ENCODE results near the gene ALG2. TPM values are rescaled to one million over a fixed set of nuclear protein-coding genes. Genes with fewer than 3 reads are reported as not detected.

The ALG2 gene
- total RNA-seq, 1 donor = 51.8 TPM

- peaks cover 58% of the 10 kb centered on the region for H4K20me1 ChIP-seq (ENCODE audit: insufficient read depth, low read length)
- H3K79me2 ChIP-seq (ENCODE audit: insufficient read depth, low read length) = peaks cover 92% of the 10 kb centered on the region
- H2AFZ ChIP-seq (ENCODE audit: low read length) = peak overlapping the region; percentile 87
- DNase-seq (ENCODE audit: insufficient read length, low spot score, missing footprints) = no peak
- no peaks in the 10 kb centered on the region for H3K27me3 ChIP-seq (ENCODE audit: insufficient read depth, low read length)
- peak overlapping the region; percentile 99 for H3K4me3 ChIP-seq (ENCODE audit: insufficient read depth, low read length)
- H3K4me2 ChIP-seq (ENCODE audit: insufficient read depth, low read length) = peak overlapping the region; percentile 93
- no peak for TF ChIP-seq CTCF (IDR thresholded peaks at IDR 0.05; ENCODE audit: extremely low read depth, low read depth, low read length)
- H3K9me3 ChIP-seq (ENCODE audit: low read depth, low read length) = no peaks in the 10 kb centered on the region
- peaks cover 44% of the 10 kb centered on the region for H3K36me3 ChIP-seq (ENCODE audit: insufficient read depth, low read length)
- H3K27ac ChIP-seq (ENCODE audit: low read depth, low read length) = peak overlapping the region; percentile 100
- H3K4me1 ChIP-seq (ENCODE audit: insufficient read depth, low read length) = peaks cover 36% of the 10 kb centered on the region
These were observed 901 bp upstream of the ALG2 start for GRCh38 chr9:99222416-99223270.

GRCh38 chr9:99221266-99221620, 499 bp downstream of the ALG2 start:
- Histone ChIP-seq H3K9me3 (ENCODE audit: low read depth, low read length) (no peaks in the 10 kb centered on the region), H3K4me3 (ENCODE audit: insufficient read depth, low read length) (peak overlapping the region; percentile 99), H4K20me1 (ENCODE audit: insufficient read depth, low read length) (peaks cover 58% of the 10 kb centered on the region), H3K27ac (ENCODE audit: low read depth, low read length) (peak overlapping the region; percentile 100), H3K79me2 (ENCODE audit: insufficient read depth, low read length) (peaks cover 94% of the 10 kb centered on the region), H2AFZ (ENCODE audit: low read length) (peak overlapping the region; percentile 87), H3K27me3 (ENCODE audit: insufficient read depth, low read length) (no peaks in the 10 kb centered on the region), H3K4me1 (ENCODE audit: insufficient read depth, low read length) (peaks cover 36% of the 10 kb centered on the region), H3K36me3 (ENCODE audit: insufficient read depth, low read length) (peaks cover 42% of the 10 kb centered on the region), H3K4me2 (ENCODE audit: insufficient read depth, low read length) (peak overlapping the region; percentile 93)
- no peak for DNase-seq (ENCODE audit: insufficient read length, low spot score, missing footprints)
- TF ChIP-seq CTCF (IDR thresholded peaks at IDR 0.05; ENCODE audit: extremely low read depth, low read depth, low read length) = no peak

- TF ChIP-seq CTCF (IDR thresholded peaks at IDR 0.05; ENCODE audit: extremely low read depth, low read depth, low read length) = no peak
- peaks cover 33% of the 10 kb centered on the region for H3K4me1 ChIP-seq (ENCODE audit: insufficient read depth, low read length)
- H3K4me2 ChIP-seq (ENCODE audit: insufficient read depth, low read length) = peak overlapping the region; percentile 58
- no peaks in the 10 kb centered on the region for H3K9me3 ChIP-seq (ENCODE audit: low read depth, low read length)
- no peak overlapping the region for H3K27ac ChIP-seq (ENCODE audit: low read depth, low read length)
- DNase-seq (ENCODE audit: insufficient read length, low spot score, missing footprints) = no peak
- peaks cover 53% of the 10 kb centered on the region for H4K20me1 ChIP-seq (ENCODE audit: insufficient read depth, low read length)
- H3K79me2 ChIP-seq (ENCODE audit: insufficient read depth, low read length) = peaks cover 90% of the 10 kb centered on the region
- no peaks in the 10 kb centered on the region for H3K27me3 ChIP-seq (ENCODE audit: insufficient read depth, low read length)
- peaks cover 35% of the 10 kb centered on the region for H3K36me3 ChIP-seq (ENCODE audit: insufficient read depth, low read length)
- peak overlapping the region; percentile 25 for H3K4me3 ChIP-seq (ENCODE audit: insufficient read depth, low read length)
- no peak overlapping the region for H2AFZ ChIP-seq (ENCODE audit: low read length)
These were observed 1.7 kb downstream of the ALG2 start for GRCh38 chr9:99220011-99220410.

- no peak overlapping the region for H3K4me3 ChIP-seq (ENCODE audit: insufficient read depth, low read length)
- peaks cover 2% of the 10 kb centered on the region for H3K9me3 ChIP-seq (ENCODE audit: low read depth, low read length)
- H2AFZ ChIP-seq (ENCODE audit: low read length) = no peak overlapping the region
- H3K79me2 ChIP-seq (ENCODE audit: insufficient read depth, low read length) = peaks cover 53% of the 10 kb centered on the region
- H3K27me3 ChIP-seq (ENCODE audit: insufficient read depth, low read length) = no peaks in the 10 kb centered on the region
- no peak for TF ChIP-seq CTCF (IDR thresholded peaks at IDR 0.05; ENCODE audit: extremely low read depth, low read depth, low read length)
- H3K4me1 ChIP-seq (ENCODE audit: insufficient read depth, low read length) = peaks cover 14% of the 10 kb centered on the region
- no peak overlapping the region for H3K4me2 ChIP-seq (ENCODE audit: insufficient read depth, low read length)
- no peak overlapping the region for H3K27ac ChIP-seq (ENCODE audit: low read depth, low read length)
- H3K36me3 ChIP-seq (ENCODE audit: insufficient read depth, low read length) = peaks cover 21% of the 10 kb centered on the region
- H4K20me1 ChIP-seq (ENCODE audit: insufficient read depth, low read length) = peaks cover 41% of the 10 kb centered on the region
- DNase-seq (ENCODE audit: insufficient read length, low spot score, missing footprints) = no peak
These were observed 5.7 kb downstream of the ALG2 start for GRCh38 chr9:99216073-99216472.
